Panc1 (cell line): Measurements from ENCODE around the gene SEMA5B. TPM values are rescaled to one million over a fixed set of nuclear protein-coding genes. Genes with fewer than 3 reads are reported as not detected.

Experiments
- ATAC-seq: fragments of 200-7000 bp; cut with Tn5 transposase; 2 replicates; pipeline ENCODE4 v1.9.1; 2020; ENCODE audit warnings: mild to moderate bottlenecking, moderate library complexity
- BruUV-seq: library from RNA; stranded (reverse); fragments of 400-500 nt; replicated peaks from 2 replicates; lab custom pipeline; 2021; lab: Mats Ljungman, UMichigan
- CTCF ChIA-PET: fragments of 300-600 bp; sonication (Branson Sonifier 250); formaldehyde crosslinking; loops from one replicate; lab custom pipeline; 2022; ENCODE audit warnings: antibody characterized with exemption; lab: Charles Lee
- POLR2A ChIA-PET: fragments of 300-600 bp; sonication (Branson Sonifier 250); formaldehyde crosslinking; loops from one replicate; lab custom pipeline; 2022; ENCODE audit warnings: antibody characterized with exemption; lab: Charles Lee
- DNase-seq: peaks from one replicate; pipeline ENCODE4 v3.0.0-alpha.2; 2010; ENCODE audit warnings: low read depth, low spot score
- H3K27ac ChIP-seq: 2 replicates; pipeline ENCODE4 v1.5.1; 2011; ENCODE audit warnings: mild to moderate bottlenecking, low read length, inconsistent platforms
- H3K27me3 ChIP-seq: fragments of 200-500 bp; sonication (Bioruptor generic); 2 replicates; pipeline ENCODE4 v1.6.0; 2014; ENCODE audit warnings: low read length, inconsistent platforms; ENCODE audit not compliant: control insufficient read depth, insufficient read depth
- H3K36me3 ChIP-seq: fragments of 200-500 bp; sonication (Bioruptor generic); 2 replicates; pipeline ENCODE4 v1.5.1; 2014; ENCODE audit warnings: inconsistent platforms, mild to moderate bottlenecking, low read length, moderate library complexity; ENCODE audit not compliant: control insufficient read depth, insufficient read depth
- H3K4me1 ChIP-seq: 2 replicates; pipeline ENCODE4 v1.5.1; 2011; ENCODE audit warnings: inconsistent platforms, mild to moderate bottlenecking, low read length, moderate library complexity; ENCODE audit not compliant: control insufficient read depth, insufficient read depth
- H3K4me3 ChIP-seq, 2 experiments: 2 replicates each; pipeline ENCODE4 v1.5.1; 2011 to 2012; ENCODE audit warnings: low read depth in 2 of 2, low read length in 2 of 2, mild to moderate bottlenecking in 2 of 2, inconsistent platforms in 1 of 2, moderate library complexity in 1 of 2
- H3K9me3 ChIP-seq: fragments of 200-500 bp; sonication (Bioruptor generic); 2 replicates; pipeline ENCODE4 v1.5.1; 2014; ENCODE audit warnings: low read depth, mild to moderate bottlenecking, inconsistent platforms, low read length, moderate library complexity; ENCODE audit not compliant: control insufficient read depth, insufficient read depth
- POLR2AphosphoS5 ChIP-seq: IDR thresholded peaks from 2 replicates; pipeline ENCODE4 v1.6.1; 2012; ENCODE audit warnings: mild to moderate bottlenecking, low read depth, low read length, moderate library complexity
- SIN3A ChIP-seq: IDR thresholded peaks from 2 replicates; pipeline ENCODE4 v1.6.1; 2012; ENCODE audit warnings: low read depth, mild to moderate bottlenecking, low read length, moderate library complexity, borderline replicate concordance; ENCODE audit not compliant: insufficient read depth
- TCF7L2 ChIP-seq: IDR thresholded peaks from 2 replicates; pipeline ENCODE4 v1.6.1; 2011; ENCODE audit warnings: mild to moderate bottlenecking, low read depth, low read length, inconsistent platforms
- in situ Hi-C: cut with HindIII; loops from 2 replicates; pipeline ENCODE4 v1.10.0; 2016; ENCODE audit warnings: low sequenced_read_pairs, low pct_unique_long_range_greater_than_20kb
- intact Hi-C: fragments of 100-400 bp; cut with micrococcal nuclease; formaldehyde crosslinking; loops from one replicate; pipeline ENCODE4 v1.10.0; 2022; ENCODE audit not compliant: unreplicated experiment
- total RNA-seq: library from RNA; stranded (reverse); gene quantifications from one replicate; pipeline ENCODE4 v1.2.1, GENCODE V29; 2021; ENCODE audit not compliant: unreplicated experiment
- TF ChIP-seq, protein P1 (sequence below), 2 experiments: IDR thresholded peaks; 2 replicates each; pipeline ENCODE4 v1.6.1; 2011 to 2012; ENCODE audit warnings: low read depth in 2 of 2, control low read depth in 1 of 2, low read length in 1 of 2, mild to moderate bottlenecking in 1 of 2, moderate library complexity in 1 of 2; ENCODE audit not compliant: insufficient read depth in 1 of 2
- TF ChIP-seq, protein P2 (sequence below): fragments of 450-650 bp; IDR thresholded peaks from 2 replicates; pipeline ENCODE4 v1.5.1; 2017; ENCODE audit warnings: mild to moderate bottlenecking

The SEMA5B gene
- total RNA-seq, 1 experiment from 2014 or later: 1.2 TPM

- Histone ChIP-seq H3K9me3 (no peaks in the 10 kb centered on the region), H3K4me3 (no peak overlapping the region), H3K27ac (no peak overlapping the region), H3K36me3 (no peaks in the 10 kb centered on the region), H3K27me3 (peaks cover 23% of the 10 kb centered on the region), H3K4me1 (no peaks in the 10 kb centered on the region)
- no peak for DNase-seq
- BruUV-seq: no TSS peak
- CTCF ChIA-PET: interaction anchor here (0.7 kb wide), 1 partner anchor 449 kb away, joined by 3 read pairs; no protein-coding TSS in a partner anchor
- intact Hi-C loops: no loop called here
- POLR2A ChIA-PET: no interaction called here
- no peak for TF ChIP-seq POLR2AphosphoS5
- TF ChIP-seq TCF7L2: no peak
- TF ChIP-seq, protein P1, sequence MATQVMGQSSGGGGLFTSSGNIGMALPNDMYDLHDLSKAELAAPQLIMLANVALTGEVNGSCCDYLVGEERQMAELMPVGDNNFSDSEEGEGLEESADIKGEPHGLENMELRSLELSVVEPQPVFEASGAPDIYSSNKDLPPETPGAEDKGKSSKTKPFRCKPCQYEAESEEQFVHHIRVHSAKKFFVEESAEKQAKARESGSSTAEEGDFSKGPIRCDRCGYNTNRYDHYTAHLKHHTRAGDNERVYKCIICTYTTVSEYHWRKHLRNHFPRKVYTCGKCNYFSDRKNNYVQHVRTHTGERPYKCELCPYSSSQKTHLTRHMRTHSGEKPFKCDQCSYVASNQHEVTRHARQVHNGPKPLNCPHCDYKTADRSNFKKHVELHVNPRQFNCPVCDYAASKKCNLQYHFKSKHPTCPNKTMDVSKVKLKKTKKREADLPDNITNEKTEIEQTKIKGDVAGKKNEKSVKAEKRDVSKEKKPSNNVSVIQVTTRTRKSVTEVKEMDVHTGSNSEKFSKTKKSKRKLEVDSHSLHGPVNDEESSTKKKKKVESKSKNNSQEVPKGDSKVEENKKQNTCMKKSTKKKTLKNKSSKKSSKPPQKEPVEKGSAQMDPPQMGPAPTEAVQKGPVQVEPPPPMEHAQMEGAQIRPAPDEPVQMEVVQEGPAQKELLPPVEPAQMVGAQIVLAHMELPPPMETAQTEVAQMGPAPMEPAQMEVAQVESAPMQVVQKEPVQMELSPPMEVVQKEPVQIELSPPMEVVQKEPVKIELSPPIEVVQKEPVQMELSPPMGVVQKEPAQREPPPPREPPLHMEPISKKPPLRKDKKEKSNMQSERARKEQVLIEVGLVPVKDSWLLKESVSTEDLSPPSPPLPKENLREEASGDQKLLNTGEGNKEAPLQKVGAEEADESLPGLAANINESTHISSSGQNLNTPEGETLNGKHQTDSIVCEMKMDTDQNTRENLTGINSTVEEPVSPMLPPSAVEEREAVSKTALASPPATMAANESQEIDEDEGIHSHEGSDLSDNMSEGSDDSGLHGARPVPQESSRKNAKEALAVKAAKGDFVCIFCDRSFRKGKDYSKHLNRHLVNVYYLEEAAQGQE (IDR thresholded peaks at IDR 0.05; ENCODE audit: insufficient read depth in 1 of 2, low read depth in 2 of 2, low read length in 1 of 2): no peak
- TF ChIP-seq, protein P2, sequence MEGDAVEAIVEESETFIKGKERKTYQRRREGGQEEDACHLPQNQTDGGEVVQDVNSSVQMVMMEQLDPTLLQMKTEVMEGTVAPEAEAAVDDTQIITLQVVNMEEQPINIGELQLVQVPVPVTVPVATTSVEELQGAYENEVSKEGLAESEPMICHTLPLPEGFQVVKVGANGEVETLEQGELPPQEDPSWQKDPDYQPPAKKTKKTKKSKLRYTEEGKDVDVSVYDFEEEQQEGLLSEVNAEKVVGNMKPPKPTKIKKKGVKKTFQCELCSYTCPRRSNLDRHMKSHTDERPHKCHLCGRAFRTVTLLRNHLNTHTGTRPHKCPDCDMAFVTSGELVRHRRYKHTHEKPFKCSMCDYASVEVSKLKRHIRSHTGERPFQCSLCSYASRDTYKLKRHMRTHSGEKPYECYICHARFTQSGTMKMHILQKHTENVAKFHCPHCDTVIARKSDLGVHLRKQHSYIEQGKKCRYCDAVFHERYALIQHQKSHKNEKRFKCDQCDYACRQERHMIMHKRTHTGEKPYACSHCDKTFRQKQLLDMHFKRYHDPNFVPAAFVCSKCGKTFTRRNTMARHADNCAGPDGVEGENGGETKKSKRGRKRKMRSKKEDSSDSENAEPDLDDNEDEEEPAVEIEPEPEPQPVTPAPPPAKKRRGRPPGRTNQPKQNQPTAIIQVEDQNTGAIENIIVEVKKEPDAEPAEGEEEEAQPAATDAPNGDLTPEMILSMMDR: no peak
- TF ChIP-seq SIN3A: no peak
- in situ Hi-C loops: no loop called here
- ATAC-seq: no peak
Measured at GRCh38 chr3:122985539-122985938, 42.0 kb downstream of the SEMA5B start.

- POLR2A ChIA-PET: no interaction called here
- intact Hi-C loops: no loop called here
Measured at GRCh38 chr3:122984650-122985049, 42.9 kb downstream of the SEMA5B start.

More at GRCh38 chr3:122984650-122985049, 42.9 kb downstream of the SEMA5B start:
- H3K36me3 ChIP-seq: no peaks in the 10 kb centered on the region
- no TSS peak for BruUV-seq
- no peak for TF ChIP-seq TCF7L2
- TF ChIP-seq, protein P1 (IDR thresholded peaks at IDR 0.05; ENCODE audit: insufficient read depth in 1 of 2, low read depth in 2 of 2, low read length in 1 of 2): no peak
- TF ChIP-seq, protein P2: no peak
- TF ChIP-seq POLR2AphosphoS5: no peak
- no peak for TF ChIP-seq SIN3A
- CTCF ChIA-PET: no interaction called here
- no peak for DNase-seq
- H3K27me3 ChIP-seq: peaks cover 20% of the 10 kb centered on the region
- no peak overlapping the region for H3K27ac ChIP-seq
- no peak for ATAC-seq
- no peaks in the 10 kb centered on the region for H3K9me3 ChIP-seq
- H3K4me3 ChIP-seq: no peak overlapping the region
- in situ Hi-C loops: no loop called here
- H3K4me1 ChIP-seq: no peaks in the 10 kb centered on the region
